HG03108 (cell line): Measurements from ENCODE around the gene ATP8A1.
A peak's percentile ranks its signal among the peaks of the same experiment; 100 is the strongest.
"Not testable (repeated sequence)": the region's sequence is repeated elsewhere in the genome, so short reads cannot be mapped to it uniquely, and the experiment has no call there.

Source experiments
- ATAC-seq: cut with Tn5 transposase; IDR thresholded peaks from one replicate; pipeline ENCODE4 v1.9.1; 2021; ENCODE audit warnings: moderate library complexity; ENCODE audit not compliant: unreplicated experiment

The ATP8A1 gene

GRCh38 chr4:42656944-42657792 lies at the start of gene ATP8A1:
Gene ATP8A1 (minus strand): TSS chr4:42657105. CDS start chr4:42656873, 232 bp downstream.
- ATAC-seq = peak; percentile 71

GRCh38 chr4:42706086-42706485 lies 49.2 kb upstream of the ATP8A1 start:
- no peak for ATAC-seq

GRCh38 chr4:42703813-42704212 lies 46.9 kb upstream of the ATP8A1 start:
- ATAC-seq = no peak

GRCh38 chr4:42702895-42703294 lies 46.0 kb upstream of the ATP8A1 start:
- ATAC-seq = no peak

- not testable (repeated sequence) for ATAC-seq
Measured at GRCh38 chr4:42701780-42702179, 44.9 kb upstream of the ATP8A1 start.

- no peak for ATAC-seq
Measured at GRCh38 chr4:42690537-42690936, 33.6 kb upstream of the ATP8A1 start.

- ATAC-seq = no peak
Measured at GRCh38 chr4:42683393-42683792, 26.5 kb upstream of the ATP8A1 start.

GRCh38 chr4:42678512-42678911 lies 21.6 kb upstream of the ATP8A1 start:
- ATAC-seq = no peak

- ATAC-seq = no peak
Measured at GRCh38 chr4:42676066-42676951, 19.4 kb upstream of the ATP8A1 start.

GRCh38 chr4:42673082-42673425 lies 16.1 kb upstream of the ATP8A1 start:
- ATAC-seq = no peak

GRCh38 chr4:42672359-42673081 lies 15.6 kb upstream of the ATP8A1 start:
- ATAC-seq = no peak

GRCh38 chr4:42671431-42672194 lies 14.7 kb upstream of the ATP8A1 start:
- ATAC-seq = peak; percentile 82

- no peak for ATAC-seq
Measured at GRCh38 chr4:42658261-42658660, 1.4 kb upstream of the ATP8A1 start.

GRCh38 chr4:42656679-42656943 lies 294 bp downstream of the ATP8A1 start:
- no peak for ATAC-seq

- peak; percentile 1 for ATAC-seq
Measured at GRCh38 chr4:42655921-42656678, 805 bp downstream of the ATP8A1 start.

GRCh38 chr4:42655269-42655637 lies 1.7 kb downstream of the ATP8A1 start:
- no peak for ATAC-seq

GRCh38 chr4:42654631-42655268 lies 2.2 kb downstream of the ATP8A1 start:
- ATAC-seq = peak; percentile 14

- ATAC-seq = no peak
Measured at GRCh38 chr4:42653626-42654560, 3.0 kb downstream of the ATP8A1 start.
